GM10847 (cell line): ENCODE results near the gene DACT2.

ENCODE experiments used
- POLR2A ChIP-seq: IDR thresholded peaks from 2 replicates; pipeline ENCODE4 v1.6.1; 2011; ENCODE audit not compliant: insufficient read length; ENCODE audit errors: extremely low read depth

Gene DACT2

DNA sequence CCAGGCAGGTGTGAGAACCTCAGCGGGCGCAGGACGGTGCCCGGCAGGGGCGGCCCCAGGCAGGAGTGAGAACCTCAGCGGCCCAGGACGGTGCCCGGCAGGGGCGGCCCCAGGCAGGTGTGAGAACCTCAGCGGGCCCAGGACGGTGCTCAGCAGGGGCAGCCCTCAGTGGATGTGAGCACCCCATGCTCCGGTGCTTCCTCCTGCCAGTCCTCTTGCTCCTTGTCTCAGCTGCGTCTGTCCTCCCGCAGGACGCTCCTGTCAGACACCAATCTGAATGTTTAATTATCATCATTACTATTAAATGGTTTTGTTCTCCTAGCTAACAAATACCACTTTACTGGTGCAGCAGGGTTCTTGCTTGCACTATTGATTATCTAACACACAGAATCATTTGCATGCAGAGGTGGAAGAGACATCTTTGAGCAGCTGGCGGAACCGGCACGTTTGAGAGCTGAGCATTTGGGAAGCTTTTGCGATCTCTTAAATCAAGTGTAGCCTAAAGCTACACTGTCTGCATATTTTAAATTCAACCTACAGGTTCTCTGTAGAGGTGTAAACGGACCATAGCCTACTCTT is 39.4 kb upstream of the DACT2 start:
- TF ChIP-seq POLR2A, result no peak

DNA sequence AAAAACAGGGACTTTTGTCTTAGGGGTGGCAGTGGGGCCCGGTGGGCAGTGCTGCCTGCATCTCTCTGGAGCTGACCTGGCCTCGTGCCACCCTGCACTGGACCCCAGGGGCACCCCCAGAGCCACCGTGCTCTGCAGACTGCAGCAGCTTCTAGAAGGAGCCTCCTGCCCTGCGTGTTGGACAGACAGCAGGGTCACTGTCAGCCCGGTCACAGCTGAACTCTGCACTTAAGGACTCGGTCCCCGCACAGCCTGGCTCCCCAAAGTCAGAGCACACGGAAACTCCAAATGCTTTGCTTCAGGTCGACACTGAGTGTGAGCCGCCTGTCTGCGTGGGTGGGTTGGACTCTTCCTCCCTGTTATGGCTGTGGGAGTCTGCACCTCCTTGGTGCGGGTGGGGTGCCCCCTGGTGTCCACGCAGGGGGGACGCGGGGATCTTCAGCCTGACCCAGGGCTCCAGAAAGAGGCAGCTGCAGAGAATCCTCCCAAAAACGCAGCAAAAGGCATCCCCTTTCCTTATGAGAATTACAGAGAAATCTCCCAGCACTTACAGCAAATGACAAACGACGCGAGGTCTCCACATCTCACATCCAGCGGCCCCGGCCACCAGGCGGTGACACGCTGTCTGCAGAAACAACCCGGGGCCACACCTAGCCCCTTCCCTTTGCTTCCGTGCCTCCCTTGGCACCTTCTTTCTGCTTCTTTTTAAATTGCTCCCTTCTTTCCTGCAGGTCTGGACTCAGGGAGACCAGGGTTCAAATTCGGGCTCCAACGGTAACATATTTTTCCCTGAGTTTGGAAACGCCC is 36.3 kb upstream of the DACT2 start:
- no peak for TF ChIP-seq POLR2A

DNA sequence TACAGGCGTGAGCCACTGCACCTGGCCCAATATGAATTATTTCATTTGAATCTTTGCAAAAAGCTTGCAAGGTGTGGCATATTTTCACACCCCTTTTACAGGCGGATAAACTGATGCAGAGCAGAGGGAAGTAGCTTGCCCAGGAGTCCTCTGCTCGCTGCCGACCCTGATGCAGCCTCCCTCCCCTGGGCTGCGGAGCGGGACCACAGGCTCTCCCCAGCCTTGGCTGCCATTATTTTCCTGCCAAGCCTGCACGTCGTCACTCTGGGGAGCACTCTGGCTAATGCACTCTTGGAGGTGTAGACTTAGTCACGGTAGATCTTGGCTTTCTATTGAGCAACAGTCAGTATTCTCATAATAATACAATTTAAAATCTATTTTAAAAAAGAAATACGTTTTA is 34.8 kb upstream of the DACT2 start:
- no peak for TF ChIP-seq POLR2A

DNA sequence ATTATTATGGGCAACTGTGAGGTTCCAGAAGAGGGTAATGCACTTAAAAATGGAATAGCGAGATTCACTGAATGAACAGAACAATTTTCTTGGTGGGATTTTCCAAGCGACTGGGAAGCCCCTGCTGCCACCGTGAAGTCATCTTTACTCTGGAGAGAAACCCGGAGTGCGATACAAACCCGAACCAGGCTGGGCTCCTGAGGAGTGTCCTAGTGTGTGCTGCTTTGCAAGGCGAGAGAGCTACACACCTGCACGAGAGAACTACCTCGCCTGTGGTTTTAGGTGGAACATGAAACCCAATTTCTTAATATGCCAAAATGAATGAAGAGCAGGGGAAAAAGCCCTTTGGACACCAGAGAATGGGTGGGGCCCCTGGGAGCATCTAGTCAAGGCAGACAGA is 33.5 kb upstream of the DACT2 start:
- no peak for TF ChIP-seq POLR2A

DNA sequence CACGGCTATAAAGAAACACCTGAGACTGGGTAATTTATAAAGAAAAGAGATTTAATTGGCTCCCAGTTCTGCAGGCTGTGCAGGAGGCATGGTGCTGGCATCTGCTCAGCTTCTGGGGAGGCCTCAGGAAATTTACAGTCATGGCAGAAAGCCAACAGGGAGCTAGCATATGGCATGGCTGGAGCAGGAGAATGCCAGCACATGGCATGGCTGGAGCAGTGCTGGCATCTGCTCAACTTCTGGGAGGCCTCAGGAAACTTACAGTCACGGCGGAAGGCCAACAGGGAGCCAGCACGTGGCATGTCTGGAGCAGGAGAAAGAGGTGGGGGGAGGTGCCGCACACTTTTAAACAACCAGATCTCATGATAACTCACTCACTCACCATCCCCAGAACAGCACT is 32.5 kb upstream of the DACT2 start:
- TF ChIP-seq POLR2A, result no peak

DNA sequence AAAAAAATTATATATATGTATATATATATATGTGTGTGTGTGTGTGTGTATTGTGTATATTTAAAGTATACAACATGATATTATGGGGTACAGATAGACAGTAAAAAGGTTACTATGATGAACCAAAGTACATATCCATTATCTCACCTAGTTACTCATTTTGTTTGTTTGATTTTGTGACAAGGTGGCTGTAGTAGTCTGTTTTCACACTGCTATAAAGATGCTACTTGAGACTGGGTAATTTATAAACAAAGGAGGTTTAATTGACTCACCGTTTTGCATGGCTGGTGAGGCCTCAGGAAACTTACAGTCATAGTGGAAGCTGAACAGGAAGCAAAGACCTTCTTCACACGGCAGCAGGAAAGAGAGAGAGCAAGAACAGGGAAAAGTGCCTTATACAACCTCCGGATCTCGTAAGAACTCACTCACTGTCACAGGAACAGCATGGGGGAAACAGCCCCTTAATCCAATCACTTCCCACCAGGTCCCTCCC is 30.2 kb upstream of the DACT2 start:
- no peak for TF ChIP-seq POLR2A

DNA sequence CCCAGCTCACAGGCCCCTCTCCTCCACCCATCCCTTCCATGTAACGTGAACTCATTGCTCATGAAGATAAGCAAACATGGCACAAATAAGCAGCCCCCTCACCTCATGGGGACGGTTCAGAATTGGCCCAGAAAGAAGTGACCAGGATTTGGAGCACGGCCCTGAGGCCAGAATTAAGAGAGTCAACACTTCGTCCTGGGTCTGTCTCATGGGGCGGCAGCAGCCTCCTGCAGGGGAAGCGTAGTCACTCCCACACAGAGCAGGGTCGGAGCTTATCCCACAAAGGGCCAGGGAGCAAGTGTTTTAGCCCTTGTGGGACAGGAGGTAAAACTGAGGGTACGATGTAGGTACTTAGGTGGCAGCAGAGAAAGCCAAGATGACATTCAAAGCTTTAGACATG is 28.6 kb upstream of the DACT2 start:
- TF ChIP-seq POLR2A, result no peak

DNA sequence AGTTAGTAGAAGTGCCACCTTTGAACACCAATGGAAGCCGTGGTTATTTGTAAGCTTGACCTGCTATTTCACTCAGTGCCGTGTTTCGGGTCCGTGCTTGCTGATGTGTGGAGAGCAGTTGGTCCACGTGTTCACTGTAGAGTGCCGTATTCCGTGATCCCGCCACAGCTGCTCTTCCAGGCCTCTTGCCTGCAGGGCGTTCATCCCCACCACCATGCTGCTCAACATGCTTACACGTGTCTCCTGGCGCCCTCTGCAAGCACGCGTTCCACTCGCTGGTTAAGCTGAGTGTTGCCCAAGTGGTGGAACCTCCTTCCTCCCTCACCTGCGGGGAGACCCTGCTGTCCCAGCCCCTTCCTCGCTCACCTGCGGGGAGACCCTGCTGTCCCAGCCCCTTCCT is 28.0 kb upstream of the DACT2 start:
- no peak for TF ChIP-seq POLR2A

DNA sequence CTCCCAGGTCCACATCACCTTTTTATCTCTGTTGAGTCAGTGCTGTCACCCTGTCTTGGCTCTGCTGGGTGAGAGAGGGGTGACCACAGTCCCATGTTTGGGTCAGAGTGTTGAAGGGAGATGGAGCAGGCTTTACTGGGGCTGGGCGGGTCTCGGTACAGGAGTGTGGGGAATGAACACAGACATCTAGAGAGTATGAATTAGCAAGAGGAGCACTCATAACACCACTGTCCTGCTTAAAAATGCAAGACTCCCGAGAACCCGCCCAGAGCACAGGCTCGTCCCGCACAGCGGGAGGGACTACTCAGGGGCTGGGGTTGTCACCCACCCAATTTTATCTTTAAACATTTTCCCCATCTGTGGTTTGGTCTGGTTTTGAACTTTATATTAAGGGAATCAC is 27.5 kb upstream of the DACT2 start:
- TF ChIP-seq POLR2A, result no peak

DNA sequence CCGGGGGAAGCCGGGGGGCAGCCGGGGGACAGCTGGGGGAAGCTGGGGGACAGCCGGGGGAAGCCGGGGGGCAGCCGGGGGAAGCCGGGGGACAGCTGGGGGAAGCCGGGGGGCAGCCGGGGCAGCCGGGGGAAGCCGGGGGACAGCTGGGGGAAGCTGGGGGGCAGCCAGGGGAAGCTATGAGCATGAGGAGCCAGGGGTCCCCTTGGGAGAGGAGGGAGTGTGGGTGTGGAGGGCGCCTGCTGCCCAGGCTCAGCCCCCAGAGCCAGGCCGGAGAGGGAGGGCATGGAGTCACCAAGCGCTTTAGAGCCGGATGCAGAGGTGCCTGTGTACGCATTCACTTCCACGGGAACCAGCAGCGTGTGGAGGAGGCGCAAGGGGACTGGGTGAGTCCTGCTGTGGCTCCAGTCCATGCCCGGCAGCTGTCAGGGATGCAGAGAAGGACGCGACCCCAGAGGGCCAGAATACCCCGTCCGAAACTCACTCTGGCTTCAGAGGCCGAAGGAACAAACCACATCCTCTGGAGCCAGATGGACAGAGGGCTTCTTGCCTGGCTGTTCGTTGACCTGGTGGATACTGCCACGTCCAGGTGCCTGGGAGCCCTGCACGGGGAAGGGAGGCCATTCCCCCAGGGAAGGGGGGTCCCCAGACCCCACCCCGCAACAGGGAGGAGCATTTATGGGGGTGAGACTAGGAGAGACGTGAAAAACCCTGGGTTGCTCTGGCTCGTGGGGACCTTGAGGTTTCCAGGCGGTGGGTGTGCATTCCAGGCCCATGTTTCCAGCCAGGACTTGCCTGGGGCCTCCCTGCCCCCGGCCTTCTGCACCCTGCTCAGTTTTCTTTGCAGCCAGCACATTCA is 26.5 kb upstream of the DACT2 start:
- no peak for TF ChIP-seq POLR2A

DNA sequence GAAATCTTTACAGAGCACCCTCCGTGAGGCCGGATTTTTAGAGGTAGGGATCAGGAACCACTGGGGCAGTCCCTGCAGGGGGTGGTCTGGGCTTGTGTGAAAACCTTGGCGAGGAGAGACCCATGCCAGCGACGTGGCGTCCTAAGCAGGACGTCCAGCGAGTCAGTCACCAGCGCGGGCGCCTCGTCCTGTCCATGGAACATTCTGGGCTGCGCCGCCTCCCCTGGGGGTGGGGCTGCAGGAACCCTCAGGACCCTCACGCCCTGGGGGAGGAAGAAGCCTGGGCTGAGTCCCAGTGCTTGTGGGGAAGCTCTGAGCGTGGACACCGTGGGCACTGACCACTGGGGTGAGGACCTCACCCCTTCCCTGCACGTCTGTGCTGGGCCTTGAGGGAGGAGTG is 25.7 kb upstream of the DACT2 start:
- no peak for TF ChIP-seq POLR2A

DNA sequence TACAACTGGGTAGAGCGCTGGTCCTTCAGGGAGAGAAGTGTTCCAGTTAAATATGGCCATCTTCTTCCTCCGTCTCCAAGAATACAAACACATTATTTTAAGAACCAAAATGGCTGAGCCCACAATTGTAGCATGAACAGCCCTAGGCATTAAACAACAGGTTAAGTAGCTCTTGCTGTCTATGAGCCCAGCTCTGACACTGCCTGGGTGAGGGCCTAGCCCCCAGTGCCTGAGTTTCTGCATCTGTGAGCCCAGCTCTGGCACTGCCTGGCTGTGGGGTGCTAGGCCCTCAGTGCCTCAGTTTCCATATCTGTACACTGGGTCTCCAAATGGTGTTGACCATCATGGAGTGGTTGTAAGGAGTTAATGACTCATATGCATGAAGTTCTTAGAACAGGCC is 24.8 kb upstream of the DACT2 start:
- no peak for TF ChIP-seq POLR2A

DNA sequence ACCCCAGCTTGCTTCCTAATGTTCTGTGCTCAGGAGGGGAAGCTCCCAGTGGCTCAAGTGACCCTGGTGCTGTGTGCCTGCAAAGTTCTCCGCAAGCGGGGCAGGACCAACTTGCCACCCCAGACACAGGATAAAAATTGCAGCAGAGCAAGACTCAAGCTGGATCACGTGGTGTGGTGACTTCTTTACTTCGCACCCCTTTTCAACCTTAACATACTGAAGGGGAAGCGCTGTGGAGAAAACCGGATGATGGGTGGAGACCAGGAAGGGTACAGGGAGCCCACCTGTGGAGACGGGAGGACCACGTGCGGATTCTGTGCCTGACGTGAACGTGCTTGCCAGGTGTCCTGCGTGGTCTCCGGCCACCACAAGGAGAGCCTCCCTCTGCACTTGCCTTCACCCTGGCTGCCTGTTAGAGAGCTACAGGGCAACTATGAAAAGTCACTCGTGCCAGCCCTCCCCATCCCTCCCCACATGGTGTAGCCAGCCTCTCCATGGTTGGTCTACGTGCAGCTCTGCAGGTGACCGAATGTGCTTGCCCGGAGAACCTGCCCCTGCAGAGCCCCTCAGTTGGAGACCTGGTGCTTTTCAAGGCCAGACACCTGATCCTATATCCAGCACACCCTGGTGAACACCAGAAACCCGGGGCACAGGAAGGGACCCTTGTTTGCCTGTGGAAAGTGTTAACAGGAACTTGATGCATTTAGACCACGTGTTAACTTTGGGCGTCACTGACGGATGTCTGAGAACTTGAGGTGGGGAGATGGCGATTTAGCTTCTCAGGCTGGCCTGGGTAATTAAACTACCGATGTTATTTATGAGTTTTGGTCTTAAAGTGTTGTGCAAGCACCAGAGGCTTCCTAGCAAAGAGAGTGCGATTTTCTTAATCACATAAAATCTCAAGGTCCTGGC is 23.9 kb upstream of the DACT2 start:
- no peak for TF ChIP-seq POLR2A

DNA sequence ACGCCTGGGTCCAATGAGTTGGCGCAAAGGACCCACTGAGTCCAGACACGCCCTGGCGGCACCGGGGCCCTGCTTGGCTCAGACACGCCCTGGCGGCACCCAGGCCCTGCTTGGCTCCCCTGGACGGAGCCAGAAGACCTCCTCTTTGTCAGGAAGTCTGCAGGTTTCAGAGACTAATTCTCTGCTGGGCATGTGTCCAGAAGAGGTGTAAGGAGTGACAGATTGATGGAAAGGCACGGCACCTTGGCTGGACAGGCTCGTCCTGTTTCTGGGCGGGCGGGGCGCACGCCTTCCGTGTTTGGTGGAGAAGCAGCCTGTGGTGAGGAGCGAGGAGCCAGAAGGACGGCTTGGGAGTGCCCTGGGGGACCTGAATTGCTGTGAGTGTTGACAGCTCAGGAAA is 23.1 kb upstream of the DACT2 start:
- TF ChIP-seq POLR2A, result no peak
